Stimulated activated CD4-positive, alpha-beta T cell treated with anti-CD3 and anti-CD28 coated beads, TNF-alpha, amount 100 ng/mL, for 24 hours (primary cell): ENCODE measurements around the gene OXA1L.
"Not testable (repeated sequence)": the region's sequence is repeated elsewhere in the genome, so short reads cannot be mapped to it uniquely, and the experiment has no call there.

Experiments
- DNase-seq, 3 experiments: peaks; one replicate each; pipeline ENCODE4 v3.0.0-alpha.2; 2020; ENCODE audit warnings: low read depth in 3 of 3

Gene OXA1L

DNA sequence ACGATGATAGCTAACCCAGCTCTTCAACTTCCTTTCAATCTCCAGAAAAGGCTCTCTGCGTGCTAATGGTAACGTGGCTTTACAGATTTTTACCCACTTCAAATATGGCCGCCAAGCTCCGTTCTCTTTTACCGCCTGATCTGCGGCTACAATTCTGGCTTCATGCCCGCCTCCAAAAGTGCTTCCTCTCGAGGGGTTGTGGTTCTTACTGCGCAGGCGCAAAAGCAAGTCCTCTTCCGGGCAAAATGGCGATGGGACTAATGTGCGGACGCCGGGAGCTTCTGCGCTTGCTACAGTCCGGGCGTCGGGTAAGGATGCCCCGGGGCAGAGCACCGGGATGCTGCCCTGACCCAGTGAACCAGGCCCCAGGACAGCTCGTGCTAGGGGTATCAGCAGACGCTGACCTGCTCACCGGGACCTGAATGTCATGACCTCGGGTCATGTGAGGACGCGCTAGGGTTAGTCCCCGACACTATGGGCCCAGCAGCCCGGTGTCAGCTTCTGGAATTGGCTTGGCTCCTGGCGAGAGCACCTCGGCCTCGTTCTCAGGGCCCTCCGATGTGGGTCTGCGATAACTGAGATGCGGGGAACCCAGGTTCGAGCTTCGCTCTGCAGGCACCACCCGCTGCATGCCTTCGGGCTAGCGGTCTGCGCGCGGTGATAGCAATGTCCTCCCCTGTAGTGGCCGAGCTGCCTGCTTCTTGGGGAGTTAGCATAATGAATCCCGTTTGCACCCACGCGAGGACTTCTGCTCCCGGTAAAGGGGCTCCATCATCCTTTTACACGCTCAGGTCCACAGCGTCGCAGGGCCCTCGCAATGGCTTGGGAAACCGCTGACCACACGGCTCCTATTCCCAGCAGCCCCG lies at the start of gene OXA1L:
Gene OXA1L (plus strand): TSS at position 232 of the 866 bp plus-strand sequence. CDS start 14 bp downstream, at position 246.
- DNase-seq = peak; percentile 87 to 93 (median 92)

DNA sequence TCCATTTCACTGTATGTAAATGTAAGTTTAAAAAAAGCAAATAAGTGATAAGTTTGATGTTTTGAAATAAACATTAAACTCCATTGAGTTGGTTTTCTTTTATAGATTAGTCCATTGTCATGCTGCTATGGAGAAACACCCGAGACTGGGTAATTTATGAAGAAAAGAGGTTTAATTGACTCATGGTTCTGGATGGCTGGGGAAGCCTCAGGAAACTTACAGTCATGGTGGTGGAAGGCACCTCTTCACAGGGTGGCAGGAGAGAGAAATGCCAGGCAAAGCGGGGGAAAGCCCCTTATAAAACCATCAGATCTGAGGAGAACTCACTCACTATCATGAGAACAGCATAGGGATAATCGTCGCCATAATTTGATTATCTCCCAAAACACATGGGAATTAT lies 48.4 kb upstream of the OXA1L start:
- DNase-seq = no peak

DNA sequence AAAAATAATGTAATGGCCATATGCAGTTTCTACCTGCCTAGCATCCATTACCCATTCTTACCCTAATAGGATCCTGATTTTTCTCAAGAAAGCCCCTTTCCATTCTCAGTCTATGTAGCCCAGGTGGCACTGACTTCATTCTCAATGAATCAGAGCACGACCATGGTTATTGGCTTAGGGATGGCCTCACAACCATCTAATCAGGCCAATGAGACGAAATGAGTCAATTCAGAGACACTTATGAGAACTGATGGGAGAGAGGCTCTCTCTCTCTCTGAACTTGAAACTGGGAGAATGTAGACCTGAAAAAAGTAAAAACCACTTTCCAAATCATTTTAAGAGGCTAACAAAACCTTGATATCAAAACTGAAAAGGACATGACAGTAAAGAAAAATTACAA lies 45.3 kb upstream of the OXA1L start:
- DNase-seq = no peak

DNA sequence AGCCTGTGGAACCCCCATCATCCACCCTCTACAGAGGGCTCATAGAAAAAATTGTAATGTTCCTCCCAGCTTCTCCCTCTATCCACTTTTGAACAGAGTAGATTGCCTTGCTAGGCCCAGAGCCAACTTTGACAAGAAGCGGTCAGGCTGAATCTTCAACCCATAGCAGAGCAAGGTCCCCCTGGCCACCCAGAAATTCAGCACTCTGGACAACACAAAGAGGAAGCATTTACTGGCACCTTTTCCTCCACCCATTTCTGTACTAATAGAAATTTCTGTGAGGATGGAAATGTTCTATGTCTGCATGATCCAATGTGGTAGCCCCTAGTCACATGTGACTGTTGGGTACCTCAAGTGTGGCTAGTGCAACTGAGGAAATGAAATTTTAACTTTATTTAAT lies 42.7 kb upstream of the OXA1L start:
- DNase-seq = no peak

DNA sequence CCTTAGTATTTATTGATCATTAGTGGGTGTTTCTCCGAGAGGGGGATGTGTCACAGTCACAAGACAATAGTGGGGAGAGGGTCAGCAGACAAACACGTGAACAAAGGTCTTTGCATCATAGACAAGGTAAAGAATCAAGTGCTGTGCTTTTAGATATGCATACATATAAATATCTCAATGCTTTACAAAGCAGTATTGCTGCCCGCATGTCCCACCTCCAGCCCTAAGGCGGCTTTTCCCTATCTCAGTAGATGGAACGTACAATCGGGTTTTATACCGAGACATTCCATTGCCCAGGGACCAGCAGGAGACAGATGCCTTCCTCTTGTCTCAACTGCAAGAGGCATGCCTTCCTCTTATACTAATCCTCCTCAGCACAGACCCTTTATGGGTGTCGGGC lies 41.6 kb upstream of the OXA1L start:
- DNase-seq = not testable (repeated sequence)

DNA sequence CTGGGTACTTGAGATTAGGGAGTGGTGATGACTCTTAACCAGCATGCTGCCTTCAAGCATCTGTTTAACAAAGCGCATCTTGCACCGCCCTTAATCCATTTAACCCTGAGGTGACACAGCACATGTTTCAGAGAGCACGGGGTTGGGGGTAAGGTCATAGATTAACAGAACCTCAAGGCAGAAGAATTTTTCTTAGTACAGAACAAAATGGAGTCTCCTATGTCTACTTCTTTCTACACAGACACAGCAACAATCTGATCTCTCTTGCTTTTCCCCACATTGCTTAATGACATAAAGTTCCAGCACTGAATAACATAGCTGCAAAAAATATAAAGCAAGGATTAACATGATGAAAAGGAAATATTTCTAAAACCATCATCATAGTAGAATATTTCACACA lies 41.1 kb upstream of the OXA1L start:
- DNase-seq = not testable (repeated sequence)

DNA sequence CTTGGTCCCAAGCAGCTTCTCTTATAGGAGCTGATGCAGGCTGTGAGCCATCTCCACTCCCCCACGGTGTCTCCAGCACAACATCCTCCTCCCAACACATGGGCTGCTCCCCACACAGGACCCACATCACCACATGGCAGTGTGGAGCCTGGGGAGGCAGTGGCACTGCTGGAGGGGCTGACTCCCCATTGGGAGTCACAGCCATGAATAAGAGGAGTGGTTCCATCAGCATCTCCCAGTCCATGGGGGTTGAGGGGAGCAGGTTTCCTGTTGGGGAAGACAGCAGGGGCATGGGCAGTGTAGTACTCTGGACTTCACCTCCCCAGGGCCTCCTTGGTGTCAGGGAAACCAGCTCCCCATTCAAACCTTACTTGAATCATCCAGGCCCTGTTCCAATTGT lies 40.5 kb upstream of the OXA1L start:
- DNase-seq = no peak

DNA sequence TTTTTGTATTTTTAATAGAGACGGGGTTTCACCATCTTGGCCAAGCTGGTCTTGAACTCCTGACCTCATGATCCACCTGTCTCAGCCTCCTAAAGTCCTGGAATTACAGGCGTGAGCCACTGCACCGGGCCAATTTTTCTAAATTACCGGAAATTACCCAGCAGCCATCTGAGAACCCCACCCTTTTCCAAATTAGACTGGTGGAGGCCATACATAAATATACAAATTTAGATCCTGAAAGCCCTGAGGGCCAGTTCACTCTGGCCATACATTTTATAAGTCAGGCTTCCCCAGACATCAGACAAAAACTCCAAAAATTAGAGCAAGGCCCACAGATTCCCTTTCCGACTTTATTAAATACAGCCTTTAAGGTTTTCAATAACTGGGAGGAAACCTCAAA lies 34.4 kb upstream of the OXA1L start:
- not testable (repeated sequence) for DNase-seq

DNA sequence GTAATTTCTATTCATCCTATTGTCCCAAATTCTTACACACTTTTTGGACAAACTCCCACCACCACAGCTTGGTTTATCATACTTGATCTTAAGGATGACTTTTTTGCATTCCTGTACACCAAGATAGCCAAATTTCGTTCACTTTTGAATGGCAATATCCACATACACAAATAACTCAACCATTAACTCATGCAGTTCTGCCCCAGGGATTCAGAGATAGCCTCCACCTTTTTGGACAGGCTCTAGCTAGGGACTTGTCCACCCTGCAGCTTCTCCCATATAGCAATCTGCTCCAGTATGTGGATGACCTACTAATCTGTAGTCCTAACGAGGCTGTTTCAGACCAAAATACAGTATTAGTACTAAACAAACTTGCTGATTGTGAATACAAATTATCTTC lies 32.7 kb upstream of the OXA1L start:
- no peak for DNase-seq

DNA sequence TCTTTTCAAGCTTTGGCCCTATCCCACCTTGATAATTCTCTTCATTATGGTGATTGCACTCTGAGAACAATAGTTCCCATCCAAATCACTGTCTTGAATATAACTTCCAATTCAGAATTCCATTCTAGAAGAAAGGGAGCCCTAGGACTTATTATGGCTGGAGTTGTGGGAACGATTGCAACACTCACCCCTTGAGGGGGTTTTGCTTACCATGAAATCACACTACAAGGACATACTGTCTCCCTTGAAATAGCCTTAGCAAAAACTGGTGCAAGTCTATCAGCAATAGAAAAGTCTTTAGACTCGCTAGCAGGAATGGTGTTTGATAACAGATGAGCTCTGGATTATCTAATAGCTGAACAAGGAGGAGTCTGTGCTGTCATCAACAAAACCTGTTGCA lies 31.4 kb upstream of the OXA1L start:
- no peak for DNase-seq

DNA sequence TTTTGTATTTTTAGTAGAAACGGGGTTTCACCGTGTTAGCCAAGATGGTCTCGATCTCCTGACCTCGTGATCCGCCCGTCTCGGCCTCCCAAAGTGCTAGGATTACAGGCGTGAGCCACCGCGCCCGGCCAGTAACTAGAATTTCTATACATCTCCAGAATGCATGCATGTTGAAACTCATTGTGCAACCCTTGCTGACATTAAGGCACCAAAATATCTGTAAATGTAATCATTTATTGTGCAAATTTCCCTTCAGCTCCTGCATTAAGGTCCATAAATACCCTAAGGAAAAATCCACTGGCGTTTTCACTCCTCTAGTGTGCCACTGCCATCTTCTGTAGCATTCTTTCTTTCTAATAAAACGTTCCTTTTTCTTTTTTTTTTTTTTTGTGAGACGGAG lies 30.1 kb upstream of the OXA1L start:
- not testable (repeated sequence) for DNase-seq

DNA sequence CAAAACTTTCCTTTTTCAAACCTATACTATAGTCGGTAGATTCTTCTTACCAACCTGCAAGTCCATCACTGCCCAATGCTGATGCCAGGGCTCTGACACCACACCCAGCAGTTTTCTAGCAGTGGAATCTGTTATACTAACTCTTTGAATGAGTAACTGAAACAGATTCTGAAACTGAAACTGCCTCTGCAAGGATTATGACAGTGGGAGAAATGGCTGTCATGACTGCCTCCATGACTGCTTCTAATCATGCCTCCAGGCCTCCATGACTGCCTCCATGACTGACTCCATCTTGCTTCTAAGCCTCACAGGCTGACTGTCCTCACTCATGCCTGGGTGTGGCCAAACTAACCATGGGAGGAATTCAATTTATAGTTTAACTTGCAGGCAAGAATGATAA lies 29.4 kb upstream of the OXA1L start:
- peak; percentile 3 to 43 (median 5) for DNase-seq

DNA sequence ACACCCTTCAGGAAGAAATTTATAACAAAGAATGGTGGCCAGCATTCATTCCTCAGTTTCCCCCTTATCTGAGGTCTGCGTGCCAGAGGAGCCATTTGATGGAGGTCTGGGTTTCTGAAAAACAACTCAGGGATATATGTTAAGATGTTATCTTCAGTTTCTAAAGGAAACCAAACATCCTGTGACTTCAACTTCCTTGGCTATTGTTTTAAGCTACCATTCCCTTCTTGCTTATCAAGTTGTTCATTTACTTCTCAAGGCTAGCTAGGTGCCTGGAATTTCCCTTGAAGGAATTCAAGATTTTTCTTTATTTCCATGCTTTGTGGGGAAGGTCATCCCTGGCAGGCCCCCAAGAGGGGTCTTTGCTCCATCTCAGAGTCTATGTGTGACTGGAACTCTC lies 27.1 kb upstream of the OXA1L start:
- no peak for DNase-seq

DNA sequence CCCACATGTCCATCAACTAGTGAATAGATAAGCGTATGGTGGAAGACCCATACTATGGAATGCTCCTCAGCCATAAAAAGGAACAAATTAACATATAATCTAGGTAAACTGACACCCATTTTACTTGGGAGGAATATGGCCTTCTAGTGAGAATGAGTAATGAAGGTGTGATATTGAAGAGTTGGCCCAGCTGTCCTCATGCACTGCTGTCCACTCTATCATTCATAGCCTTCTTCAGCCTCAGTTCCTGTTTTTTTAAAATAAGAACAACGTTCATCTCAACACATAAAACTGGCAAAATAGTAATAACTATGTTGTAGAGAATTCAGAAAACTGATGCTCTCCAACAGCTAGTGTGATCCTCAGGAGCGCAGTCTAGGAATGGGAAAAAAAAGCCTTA lies 26.5 kb upstream of the OXA1L start:
- DNase-seq = no peak

DNA sequence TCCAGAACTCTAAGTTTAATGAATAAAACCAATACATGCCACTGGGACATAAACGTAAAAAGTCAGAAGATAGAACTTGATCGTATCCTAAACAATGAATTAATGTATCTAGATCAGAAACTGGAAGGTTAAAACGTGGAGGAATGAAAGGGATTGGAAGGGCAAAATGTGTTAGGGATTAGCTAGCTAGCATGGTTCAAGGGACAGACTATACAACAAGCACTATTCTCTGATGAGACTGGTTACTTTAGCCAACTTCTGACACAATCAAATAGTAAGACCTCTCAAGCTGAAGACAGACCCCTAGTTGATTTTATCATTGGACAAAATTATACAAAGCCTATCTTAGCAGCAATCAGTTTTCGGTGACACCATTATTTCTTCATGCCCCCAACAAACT lies 18.7 kb upstream of the OXA1L start:
- DNase-seq = no peak

DNA sequence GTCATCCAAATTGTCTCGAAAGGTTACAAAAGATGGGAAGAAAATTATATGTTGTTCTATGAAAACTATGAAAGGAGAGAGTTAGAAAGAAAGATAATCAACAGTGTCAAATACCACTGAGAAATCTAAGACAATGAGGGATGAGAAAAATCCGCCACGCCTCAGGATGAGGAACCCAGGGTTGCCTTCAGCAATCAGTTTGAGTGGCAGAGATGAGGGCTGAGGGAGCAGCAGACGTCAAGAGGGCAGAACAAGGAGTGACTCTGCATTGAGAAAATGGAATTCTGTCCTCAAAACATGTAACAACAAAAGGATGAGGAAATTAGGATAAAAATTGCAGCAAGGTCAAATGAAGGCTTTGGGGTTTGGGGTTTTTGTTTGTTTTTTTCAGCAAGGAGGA lies 18.3 kb upstream of the OXA1L start:
- DNase-seq = no peak

DNA sequence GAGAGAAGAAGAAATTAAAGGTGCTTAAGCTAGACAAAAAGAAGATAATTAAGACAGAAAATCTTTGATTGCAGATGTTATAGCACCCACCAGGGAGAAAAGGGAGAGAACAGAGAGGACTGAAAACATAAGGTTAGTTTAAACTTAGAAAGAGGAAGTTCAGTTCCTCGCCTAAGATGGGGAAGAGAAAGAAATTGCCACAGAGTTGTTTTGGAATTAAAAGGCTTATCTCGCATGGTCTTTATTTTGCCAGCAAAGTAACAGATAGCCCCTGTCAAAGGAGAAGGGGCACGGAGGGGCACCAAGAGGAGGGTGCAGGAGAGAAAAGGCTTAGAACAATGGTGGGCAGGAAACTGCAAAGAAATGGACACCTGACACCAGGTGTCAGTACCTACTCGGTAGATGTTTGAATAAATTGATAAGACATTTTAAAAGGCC lies 17.8 kb upstream of the OXA1L start:
- DNase-seq = no peak

DNA sequence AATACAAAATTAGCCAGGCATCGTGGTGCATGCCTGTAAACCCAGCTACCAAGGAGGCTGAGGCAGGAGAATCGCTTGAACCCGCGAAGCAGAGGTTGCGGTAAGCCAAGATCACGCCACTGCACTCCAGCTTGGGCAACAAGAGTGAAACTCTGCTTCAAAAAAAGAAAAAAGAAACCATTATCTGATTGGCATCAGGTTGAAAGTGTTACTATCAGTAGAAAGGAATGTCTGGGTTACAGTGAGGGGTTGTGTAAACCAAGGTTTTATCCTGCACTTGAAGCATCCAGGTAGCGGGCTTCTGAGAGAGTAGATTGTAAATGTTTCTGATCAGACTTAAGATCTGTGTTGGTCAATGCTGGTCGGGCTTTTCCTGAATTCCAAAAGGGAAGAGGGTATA lies 14.1 kb upstream of the OXA1L start:
- DNase-seq = no peak

DNA sequence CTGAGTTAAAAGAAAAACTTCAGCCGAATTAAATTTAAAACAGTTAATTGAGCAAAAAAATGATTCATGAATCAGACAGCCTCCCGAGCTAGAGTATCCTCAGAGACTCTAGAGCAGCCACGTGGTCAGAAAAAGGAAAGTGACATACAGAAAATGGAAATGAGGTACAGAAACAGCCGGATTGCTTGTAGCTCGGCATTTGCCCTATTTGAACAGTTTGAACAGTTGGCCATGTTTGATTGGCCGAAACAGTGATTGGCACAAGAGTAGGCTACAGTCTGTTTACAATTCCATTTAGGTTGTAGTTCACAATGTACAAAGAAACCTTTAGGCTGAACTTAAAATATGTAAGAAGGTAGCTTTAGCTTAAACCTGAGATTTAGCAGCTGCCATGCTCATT lies 12.9 kb upstream of the OXA1L start:
- no peak for DNase-seq

DNA sequence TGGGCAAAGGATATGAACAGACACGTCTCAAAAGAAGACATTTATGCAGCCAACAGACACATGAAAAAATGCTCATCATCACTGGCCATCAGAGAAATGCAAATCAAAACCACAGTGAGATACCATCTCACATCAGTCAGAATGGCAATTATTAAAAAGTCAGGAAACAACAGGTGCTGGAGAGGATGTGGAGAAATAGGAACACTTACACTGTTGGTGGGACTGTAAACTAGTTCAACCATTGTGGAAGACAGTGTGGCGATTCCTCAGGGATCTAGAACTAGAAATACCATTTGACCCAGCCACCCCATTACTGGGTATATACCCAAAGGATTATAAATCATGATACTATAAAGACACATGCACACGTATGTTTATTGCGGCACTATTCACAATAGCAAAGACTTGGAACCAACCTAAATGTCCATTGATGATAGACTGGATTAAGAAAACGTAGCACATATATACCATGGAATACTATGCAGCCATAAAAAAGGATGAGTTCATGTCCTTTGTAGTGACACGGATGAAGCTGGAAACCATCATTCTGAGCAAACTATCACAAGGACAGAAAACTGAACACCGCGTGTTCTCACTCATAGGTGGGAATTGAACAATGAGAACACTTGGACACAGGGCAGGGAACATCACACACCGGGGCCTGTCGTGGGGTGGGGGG lies 8.4 kb upstream of the OXA1L start:
- DNase-seq = not testable (repeated sequence)

DNA sequence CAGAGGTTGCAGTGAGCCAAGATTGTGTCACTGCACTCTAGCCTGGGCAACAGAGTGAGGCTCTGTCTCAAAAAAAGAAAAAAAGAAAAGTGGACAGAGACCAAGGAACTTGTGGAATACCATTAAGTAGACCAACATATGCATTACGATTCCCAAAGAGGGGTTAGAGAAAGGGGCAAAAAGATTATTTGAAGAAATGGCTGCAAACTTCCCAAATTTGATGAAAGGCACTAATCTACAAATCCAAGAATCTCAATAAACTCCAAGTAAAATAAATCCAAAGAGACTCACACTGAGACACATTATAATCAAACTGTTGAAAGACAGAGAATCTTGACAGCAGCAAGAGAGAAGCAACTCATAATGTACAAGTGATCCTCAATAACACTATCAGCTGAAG lies 4.8 kb upstream of the OXA1L start:
- no peak for DNase-seq

DNA sequence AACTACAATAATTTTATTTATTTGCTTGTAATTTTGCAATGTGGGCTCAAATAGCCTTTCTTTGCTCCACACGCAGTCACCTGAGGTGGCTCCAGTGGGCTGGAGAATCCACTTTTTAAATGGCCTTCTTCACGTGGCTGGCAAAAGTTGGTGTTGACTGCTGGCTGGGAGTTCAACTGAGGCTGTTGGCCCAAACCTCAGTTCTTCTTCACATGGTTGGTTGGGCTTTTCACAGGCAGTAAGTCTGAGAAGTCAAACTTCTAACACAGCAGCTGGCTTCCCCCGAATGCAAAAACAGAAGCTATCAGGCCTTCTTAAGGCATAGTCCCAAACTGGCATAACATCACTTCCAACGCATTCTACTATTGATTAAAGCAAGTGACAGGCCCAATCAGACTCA lies 2.1 kb upstream of the OXA1L start:
- DNase-seq = no peak

DNA sequence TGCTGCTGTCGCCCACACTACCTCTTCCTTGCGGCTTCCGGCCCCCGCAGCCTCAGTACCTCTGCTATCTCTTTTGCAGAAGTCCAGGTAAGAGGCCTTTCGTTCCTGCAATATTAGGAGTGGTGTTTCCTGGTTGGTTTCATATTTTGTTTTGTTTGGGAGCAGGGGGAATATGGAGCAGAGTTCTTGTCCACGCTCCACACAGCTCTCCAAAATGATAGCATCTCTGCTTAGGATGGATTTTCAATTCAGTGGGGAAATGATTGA lies 768 bp downstream of the OXA1L start:
- DNase-seq = no peak

DNA sequence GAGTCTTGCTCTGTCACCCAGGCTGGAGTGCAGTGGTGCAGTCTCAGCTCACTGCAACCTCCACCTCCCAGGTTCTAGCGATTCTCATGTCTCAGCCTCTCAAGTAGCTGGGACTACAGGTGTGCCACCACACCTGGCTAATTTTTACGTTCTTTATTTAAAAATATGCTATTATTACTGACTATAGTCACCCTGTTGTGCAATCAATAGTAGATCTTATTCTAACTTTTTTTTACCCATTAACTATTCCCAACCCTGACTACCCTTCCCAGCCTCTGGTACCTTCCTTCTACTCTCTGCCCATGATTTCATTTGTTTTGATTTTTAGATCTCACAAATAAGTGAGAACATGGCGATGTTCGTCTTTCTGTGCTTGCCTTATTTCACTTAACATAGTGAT lies 2.5 kb downstream of the OXA1L start:
- no peak for DNase-seq
